Smooth muscle cell (in vitro differentiated cells): ENCODE data around the gene HS3ST6. TPM values are rescaled to one million over a fixed set of nuclear protein-coding genes. Genes with fewer than 3 reads are reported as not detected.

Experiments
- DNase-seq: peaks from one replicate; lab custom pipeline; 2025; ENCODE audit not compliant: unreplicated experiment; lab: John Stamatoyannopoulos, UW
- H2AFZ ChIP-seq: fragments of 200-600 bp; sonication (generic); 2 replicates; pipeline ENCODE4 v1.6.0; 2016; ENCODE audit warnings: antibody characterized with exemption, low read depth, mild to moderate bottlenecking
- H3F3A ChIP-seq: fragments of 200-600 bp; sonication (generic); 2 replicates; pipeline ENCODE4 v1.6.0; 2017; ENCODE audit warnings: antibody characterized with exemption, low read depth
- H3K27ac ChIP-seq: fragments of 200-600 bp; sonication (generic); 2 replicates; pipeline ENCODE4 v1.5.1; 2016; ENCODE audit warnings: low read depth, mild to moderate bottlenecking
- H3K27me3 ChIP-seq: fragments of 200-600 bp; sonication (generic); 2 replicates; pipeline ENCODE4 v1.6.1; 2016; ENCODE audit warnings: low read depth, mild to moderate bottlenecking
- H3K36me3 ChIP-seq: fragments of 200-600 bp; sonication (generic); 2 replicates; pipeline ENCODE4 v1.5.1; 2016; ENCODE audit warnings: low read depth
- H3K4me1 ChIP-seq: fragments of 200-600 bp; sonication (generic); 2 replicates; pipeline ENCODE4 v1.5.1; 2016; ENCODE audit warnings: low read depth
- H3K4me2 ChIP-seq: fragments of 200-600 bp; sonication (generic); 2 replicates; pipeline ENCODE4 v1.6.0; 2016; ENCODE audit warnings: mild to moderate bottlenecking
- H3K4me3 ChIP-seq: fragments of 200-600 bp; sonication (generic); 2 replicates; pipeline ENCODE4 v1.5.1; 2016; ENCODE audit warnings: mild to moderate bottlenecking
- H3K79me2 ChIP-seq: fragments of 200-600 bp; sonication (generic); 2 replicates; pipeline ENCODE4 v1.6.0; 2016; ENCODE audit warnings: low read depth, mild to moderate bottlenecking
- H3K9ac ChIP-seq: fragments of 200-600 bp; sonication (generic); 2 replicates; pipeline ENCODE4 v1.6.0; 2016; ENCODE audit warnings: low read depth
- H3K9me3 ChIP-seq: fragments of 200-600 bp; sonication (generic); replicated peaks from 2 replicates; pipeline ENCODE4 v1.5.1; 2016; ENCODE audit warnings: low read depth
- H4K20me1 ChIP-seq: fragments of 200-600 bp; sonication (generic); 2 replicates; pipeline ENCODE4 v1.6.0; 2016; ENCODE audit warnings: low read depth
- WGBS: methylation state at CpG from one replicate; pipeline ENCODE4 v1.1.7; 2016; ENCODE audit warnings: low lambda C conversion rate; 5-methylcytosine and 5-hydroxymethylcytosine counted together
- polyA plus RNA-seq: library from polyadenylated mRNA; unstranded; fragments of >200 nt; fragmentation: Nextera tagmentation; extraction: Ambion mirVana; gene quantifications from 2 replicates; pipeline ENCODE4 v1.2.1, GENCODE V29; 2016
- total RNA-seq: library from RNA; depleted of rRNA; stranded (reverse); fragments of >200 nt; gene quantifications from 2 replicates; pipeline ENCODE4 v1.2.3, GENCODE V29; 2014
- TF ChIP-seq, protein P1 (sequence below): fragments of 200-600 bp; sonication (generic); IDR thresholded peaks from 2 replicates; pipeline ENCODE4 v1.5.1; 2017; ENCODE audit warnings: borderline replicate concordance, mild to moderate bottlenecking, antibody characterized with exemption; ENCODE audit not compliant: insufficient read depth, poor library complexity, severe bottlenecking

HS3ST6 gene
- total RNA-seq (not detected in 2 replicates), polyA plus RNA-seq (not detected in 2 replicates)

GRCh38 chr16:1918351-1919326, at the start of gene HS3ST6:
Gene HS3ST6 (minus strand): TSS chr16:1918415. CDS start chr16:1918323, 92 bp downstream.
- Histone ChIP-seq H4K20me1 (no peaks in the 10 kb centered on the region), H3K4me2 (peak within 1 kb of the TSS; percentile 67), H3K27ac (no peak within 1 kb of the TSS), H2AFZ (no peak within 1 kb of the TSS), H3K27me3 (peaks cover 50% of the 10 kb centered on the region), H3K9ac (no peak within 1 kb of the TSS), H3K79me2 (no peaks in the 10 kb centered on the region), H3K4me1 (peaks cover 10% of the 10 kb centered on the region), H3F3A (no peaks in the 10 kb centered on the region), H3K4me3 (no peak within 1 kb of the TSS), H3K9me3 (no peaks in the 10 kb centered on the region), H3K36me3 (no peaks in the 10 kb centered on the region)
- WGBS = 28% methylated on average over 34 of the region's 71 CpGs
- DNase-seq = no peak
- TF ChIP-seq, protein P1, sequence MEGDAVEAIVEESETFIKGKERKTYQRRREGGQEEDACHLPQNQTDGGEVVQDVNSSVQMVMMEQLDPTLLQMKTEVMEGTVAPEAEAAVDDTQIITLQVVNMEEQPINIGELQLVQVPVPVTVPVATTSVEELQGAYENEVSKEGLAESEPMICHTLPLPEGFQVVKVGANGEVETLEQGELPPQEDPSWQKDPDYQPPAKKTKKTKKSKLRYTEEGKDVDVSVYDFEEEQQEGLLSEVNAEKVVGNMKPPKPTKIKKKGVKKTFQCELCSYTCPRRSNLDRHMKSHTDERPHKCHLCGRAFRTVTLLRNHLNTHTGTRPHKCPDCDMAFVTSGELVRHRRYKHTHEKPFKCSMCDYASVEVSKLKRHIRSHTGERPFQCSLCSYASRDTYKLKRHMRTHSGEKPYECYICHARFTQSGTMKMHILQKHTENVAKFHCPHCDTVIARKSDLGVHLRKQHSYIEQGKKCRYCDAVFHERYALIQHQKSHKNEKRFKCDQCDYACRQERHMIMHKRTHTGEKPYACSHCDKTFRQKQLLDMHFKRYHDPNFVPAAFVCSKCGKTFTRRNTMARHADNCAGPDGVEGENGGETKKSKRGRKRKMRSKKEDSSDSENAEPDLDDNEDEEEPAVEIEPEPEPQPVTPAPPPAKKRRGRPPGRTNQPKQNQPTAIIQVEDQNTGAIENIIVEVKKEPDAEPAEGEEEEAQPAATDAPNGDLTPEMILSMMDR = no peak

DNA sequence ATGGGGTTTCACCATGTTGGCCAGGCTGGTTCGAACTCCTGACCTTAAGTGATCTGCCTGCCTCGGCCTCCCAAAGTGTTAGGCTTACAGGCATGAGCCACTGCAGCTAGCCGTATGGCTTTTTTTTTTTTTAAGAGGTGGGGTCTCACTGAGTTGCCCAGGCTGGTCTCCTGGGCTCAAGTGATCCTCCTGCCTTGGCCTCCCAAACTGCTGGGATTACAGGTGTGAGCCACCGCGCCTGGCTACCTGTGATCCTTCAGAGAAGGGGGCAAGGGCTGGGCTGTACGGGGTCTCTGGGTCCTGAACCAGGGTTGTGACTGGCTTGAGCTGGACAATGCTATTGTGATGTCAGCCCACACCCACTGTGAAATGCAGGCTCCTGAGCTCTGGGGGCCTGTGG, 48.2 kb upstream of the HS3ST6 start, which contains the start of gene RNF151:
Gene RNF151 (plus strand): TSS at position 397 of the 400 bp plus-strand sequence. CDS start 26 bp downstream, outside the sequence.
- 99% methylated on average over 6 of the region's 6 CpGs for WGBS
- no peak within 1 kb of the TSS for H2AFZ ChIP-seq
- H3F3A ChIP-seq = peaks cover 18% of the 10 kb centered on the region
- no peaks in the 10 kb centered on the region for H3K27me3 ChIP-seq
- peak within 1 kb of the TSS; percentile 88 for H3K4me2 ChIP-seq
- H3K4me3 ChIP-seq = peak within 1 kb of the TSS; percentile 79
- peaks cover 20% of the 10 kb centered on the region for H3K4me1 ChIP-seq
- TF ChIP-seq, protein P1 = no peak
- DNase-seq = no peak
- H3K9ac ChIP-seq = peak within 1 kb of the TSS; percentile 98
- no peaks in the 10 kb centered on the region for H3K9me3 ChIP-seq
- peak within 1 kb of the TSS; percentile 95 for H3K27ac ChIP-seq
- H4K20me1 ChIP-seq = peaks cover 31% of the 10 kb centered on the region
- peaks cover 36% of the 10 kb centered on the region for H3K79me2 ChIP-seq
- no peaks in the 10 kb centered on the region for H3K36me3 ChIP-seq

GRCh38 chr16:1965396-1966001, 47.3 kb upstream of the HS3ST6 start:
- peaks cover 22% of the 10 kb centered on the region for H3K4me1 ChIP-seq
- H3K27ac ChIP-seq = peak overlapping the region; percentile 95
- H3F3A ChIP-seq = peaks cover 28% of the 10 kb centered on the region
- no peaks in the 10 kb centered on the region for H3K36me3 ChIP-seq
- H3K9ac ChIP-seq = peak overlapping the region; percentile 98
- peak overlapping the region; percentile 88 for H3K4me2 ChIP-seq
- no peaks in the 10 kb centered on the region for H3K9me3 ChIP-seq
- no peak for DNase-seq
- H4K20me1 ChIP-seq = peaks cover 38% of the 10 kb centered on the region
- no peak overlapping the region for H2AFZ ChIP-seq
- H3K27me3 ChIP-seq = no peaks in the 10 kb centered on the region
- TF ChIP-seq, protein P1 = no peak
- peaks cover 37% of the 10 kb centered on the region for H3K79me2 ChIP-seq
- H3K4me3 ChIP-seq = peak overlapping the region; percentile 79
- 27% methylated on average over 24 of the region's 24 CpGs for WGBS
